Stimulated activated CD4-positive, alpha-beta T cell treated with anti-CD3 and anti-CD28 coated beads, TNF-alpha, amount 100 ng/mL, for 4 hours (primary cell): ENCODE results near the gene ANXA9.

Experiments
- DNase-seq, 3 experiments: peaks; one replicate each; pipeline ENCODE4 v3.0.0-alpha.2; 2020; ENCODE audit warnings: low read depth in 3 of 3

Gene ANXA9

GRCh38 chr1:150981805-150982712 lies at the start of gene ANXA9:
ANXA9 (plus strand) TSS chr1:150982292; CDS start chr1:150983106, 814 bp downstream.
- no peak for DNase-seq

- DNase-seq: no peak
Observed at GRCh38 chr1:150944856-150945255, 37.2 kb upstream of the ANXA9 start.

- DNase-seq: no peak
Observed at GRCh38 chr1:150954708-150955107, 27.4 kb upstream of the ANXA9 start.

- no peak for DNase-seq
Observed at GRCh38 chr1:150955280-150955679, 26.8 kb upstream of the ANXA9 start.

GRCh38 chr1:150957666-150958065 lies 24.4 kb upstream of the ANXA9 start:
- DNase-seq: no peak

GRCh38 chr1:150960646-150961045 lies 21.4 kb upstream of the ANXA9 start:
- no peak for DNase-seq

GRCh38 chr1:150961756-150962155 lies 20.3 kb upstream of the ANXA9 start:
- no peak for DNase-seq

GRCh38 chr1:150963321-150964163 lies 18.6 kb upstream of the ANXA9 start:
- DNase-seq: no peak

GRCh38 chr1:150964164-150964489 lies 18.0 kb upstream of the ANXA9 start:
- no peak for DNase-seq

- no peak for DNase-seq
Observed at GRCh38 chr1:150965605-150966004, 16.5 kb upstream of the ANXA9 start.

GRCh38 chr1:150966011-150966410 lies 16.1 kb upstream of the ANXA9 start:
- no peak for DNase-seq

GRCh38 chr1:150967936-150968335 lies 14.2 kb upstream of the ANXA9 start:
- no peak for DNase-seq

GRCh38 chr1:150968491-150968890 lies 13.6 kb upstream of the ANXA9 start:
- no peak for DNase-seq

GRCh38 chr1:150969626-150970025 lies 12.5 kb upstream of the ANXA9 start:
- DNase-seq: no peak

- DNase-seq: no peak
Observed at GRCh38 chr1:150970808-150971582, 11.1 kb upstream of the ANXA9 start.

- no peak for DNase-seq
Observed at GRCh38 chr1:150971583-150972416, 10.3 kb upstream of the ANXA9 start.

- no peak for DNase-seq
Observed at GRCh38 chr1:150972417-150972940, 9.6 kb upstream of the ANXA9 start.

GRCh38 chr1:150973258-150973835 lies 8.7 kb upstream of the ANXA9 start:
- DNase-seq: no peak

- DNase-seq: peak in 2 of 3 experiments; percentile 9 to 29
Observed at GRCh38 chr1:150973836-150974579, 8.1 kb upstream of the ANXA9 start.
